Measurements from ENCODE around the gene SMAD9.

The SMAD9 gene

DNA sequence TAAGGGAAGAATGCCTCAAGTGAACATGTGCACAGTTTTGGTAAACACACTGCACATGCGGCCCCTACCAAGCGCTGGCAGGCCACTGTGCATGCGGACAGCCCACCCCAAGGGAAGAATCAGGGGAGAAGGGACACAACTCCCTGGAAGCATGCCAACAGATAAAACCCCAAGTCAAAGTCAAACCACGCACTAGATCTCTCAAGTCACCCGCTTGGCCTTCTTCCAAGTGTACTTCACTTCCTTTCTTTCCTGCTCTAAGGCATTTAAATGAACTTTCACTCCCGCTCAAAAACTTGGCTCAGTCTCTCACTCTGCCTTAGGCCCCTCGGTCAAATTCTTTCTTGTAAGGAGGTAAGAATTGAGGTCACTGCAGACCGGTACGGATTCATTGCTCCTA lies 105.6 kb downstream of the SMAD9 start:
- peak; percentile 9 for DNase-seq

DNA sequence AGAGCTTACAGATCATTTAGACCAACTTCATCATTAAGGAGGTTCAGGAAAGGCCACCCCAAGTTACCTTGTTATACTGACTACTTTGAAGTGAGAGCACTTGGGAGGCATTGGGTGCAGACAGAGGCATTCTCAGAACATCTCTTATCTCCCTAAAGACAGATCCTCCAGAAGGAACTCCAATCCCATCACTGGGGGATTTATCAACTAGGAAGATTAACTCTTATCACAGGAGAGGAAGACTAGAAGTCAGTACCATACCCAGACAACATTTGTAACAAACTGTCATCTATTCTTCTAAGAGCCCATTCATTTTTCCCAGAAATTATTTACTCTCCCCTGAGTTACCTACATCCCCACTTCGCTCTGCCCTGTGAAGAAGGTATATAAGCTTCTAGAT lies 106.8 kb downstream of the SMAD9 start:
- no peak for DNase-seq

DNA sequence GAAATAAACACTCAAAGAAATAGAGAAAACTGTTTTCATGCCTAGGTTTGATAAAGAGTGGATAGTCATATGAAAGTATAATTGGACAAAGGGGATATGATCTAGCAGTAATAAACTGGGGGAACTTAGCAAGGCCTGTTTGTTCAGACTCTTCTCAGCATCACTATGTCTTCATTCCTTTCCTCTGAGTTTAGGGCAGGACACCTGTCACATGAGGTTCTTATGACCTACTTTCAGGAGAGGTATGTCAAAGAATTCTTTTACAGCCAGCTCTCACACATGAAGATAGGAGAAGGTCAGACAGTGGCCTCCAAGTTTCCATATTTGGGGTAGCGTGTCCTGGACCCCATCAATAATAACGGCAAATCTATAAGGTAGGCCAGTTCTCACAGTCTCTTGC lies 112.4 kb downstream of the SMAD9 start:
- DNase-seq: no peak

DNA sequence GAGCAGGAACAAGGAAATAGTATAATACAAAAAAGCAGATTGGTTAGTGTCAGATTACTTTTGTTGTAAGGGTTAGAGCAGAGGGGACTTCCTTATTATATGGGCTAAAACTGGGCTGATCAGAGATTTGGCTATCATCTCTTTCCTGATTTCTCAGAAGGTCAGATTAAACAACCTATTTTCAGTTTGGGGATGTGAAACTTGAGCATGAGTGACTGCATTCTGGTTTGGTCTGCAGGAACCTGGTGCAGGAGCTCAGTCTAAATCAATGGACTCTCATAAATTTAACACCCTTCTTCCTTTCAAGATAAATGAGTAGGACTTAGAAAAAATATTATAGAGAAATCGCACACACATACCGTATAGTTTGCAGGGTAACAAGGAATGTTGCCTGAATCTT lies 113.9 kb downstream of the SMAD9 start:
- DNase-seq: no peak

DNA sequence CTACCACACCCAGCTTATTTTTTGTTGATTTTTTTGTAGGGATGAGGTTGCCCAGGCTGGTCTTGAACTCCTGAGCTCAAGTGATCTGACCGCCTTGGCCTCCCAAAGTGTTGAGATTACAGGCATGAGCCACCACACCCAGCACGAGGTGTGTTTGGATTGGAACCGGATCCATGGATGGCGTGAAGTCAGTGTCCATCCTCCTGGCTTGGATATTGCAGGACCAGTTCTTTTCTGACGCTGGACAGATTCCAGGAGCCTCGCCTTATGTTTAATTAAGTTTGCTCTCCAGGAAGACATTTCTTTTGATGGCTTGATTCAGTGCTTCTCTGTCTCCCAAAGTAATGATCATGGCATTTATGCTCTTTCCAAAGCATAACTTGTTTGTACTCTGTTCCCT lies 115.5 kb downstream of the SMAD9 start:
- no peak for DNase-seq

DNA sequence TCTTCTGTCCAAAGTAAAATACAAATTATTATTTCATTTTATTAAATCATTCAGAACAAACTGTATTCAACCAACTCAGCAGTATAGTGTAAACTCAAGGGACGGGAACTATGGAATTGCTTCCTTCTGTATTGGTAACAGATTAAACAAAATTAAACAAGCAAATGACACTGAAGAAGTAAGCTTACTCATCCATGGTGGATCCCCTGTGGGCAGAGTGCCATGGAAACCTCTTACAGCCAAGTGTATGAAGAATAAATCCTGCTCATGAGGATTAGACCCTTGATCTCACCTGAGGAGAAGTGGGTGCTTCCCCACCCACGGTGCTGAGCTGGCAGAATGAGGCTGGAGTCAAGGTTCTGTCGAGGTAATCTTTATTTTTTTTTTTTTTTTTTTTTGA lies 119.0 kb downstream of the SMAD9 start:
- DNase-seq: no peak

DNA sequence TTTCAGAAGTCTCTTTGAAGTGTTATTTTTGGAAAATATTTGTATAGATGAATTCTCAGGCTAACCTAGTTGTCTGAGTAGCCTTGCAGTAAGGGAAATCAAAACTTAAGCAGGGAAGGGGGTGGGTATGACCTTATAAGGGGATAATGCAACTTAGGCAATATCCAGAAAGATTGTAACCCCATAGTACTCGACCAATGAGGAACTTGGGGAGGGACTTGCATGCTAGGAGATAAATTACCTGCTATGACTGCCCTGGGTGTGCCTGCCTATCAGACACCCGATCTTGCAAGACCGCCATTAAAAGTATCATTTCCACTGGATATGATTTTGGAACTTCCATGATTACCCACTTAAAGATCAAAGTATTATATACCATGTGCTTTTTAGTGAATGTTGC lies 124.0 kb downstream of the SMAD9 start:
- no peak for DNase-seq

DNA sequence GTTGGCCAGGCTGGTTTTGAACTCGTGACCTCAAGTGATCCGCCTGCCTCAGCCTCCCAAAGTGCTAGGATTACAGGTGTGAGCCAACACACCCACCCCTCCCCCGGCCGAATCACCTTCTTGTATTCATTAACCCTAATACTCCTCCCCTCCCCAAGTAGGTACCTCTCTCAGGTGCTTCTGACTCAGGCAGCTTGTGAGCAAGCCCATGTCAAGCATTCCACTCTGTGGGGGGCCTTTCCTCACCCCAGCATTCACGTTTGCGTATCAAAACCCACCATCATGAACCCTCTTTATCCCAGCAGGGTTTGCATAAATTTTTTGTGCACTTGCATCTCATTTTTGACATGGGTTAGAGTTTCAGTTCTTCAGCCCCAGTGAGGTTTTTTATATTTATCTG lies 124.6 kb downstream of the SMAD9 start:
- no peak for DNase-seq

Data from fibroblast of skin of right biceps (primary cell).